Stimulated activated CD4-positive, alpha-beta T cell treated with anti-CD3 and anti-CD28 coated beads, Interleukin-4, amount 100 ng/mL, for 4 hours (primary cell): ENCODE measurements around the gene FAM110D.

Source experiments
- DNase-seq, 2 experiments: peaks; one replicate each; pipeline ENCODE4 v3.0.0-alpha.2; 2020

The FAM110D gene

DNA sequence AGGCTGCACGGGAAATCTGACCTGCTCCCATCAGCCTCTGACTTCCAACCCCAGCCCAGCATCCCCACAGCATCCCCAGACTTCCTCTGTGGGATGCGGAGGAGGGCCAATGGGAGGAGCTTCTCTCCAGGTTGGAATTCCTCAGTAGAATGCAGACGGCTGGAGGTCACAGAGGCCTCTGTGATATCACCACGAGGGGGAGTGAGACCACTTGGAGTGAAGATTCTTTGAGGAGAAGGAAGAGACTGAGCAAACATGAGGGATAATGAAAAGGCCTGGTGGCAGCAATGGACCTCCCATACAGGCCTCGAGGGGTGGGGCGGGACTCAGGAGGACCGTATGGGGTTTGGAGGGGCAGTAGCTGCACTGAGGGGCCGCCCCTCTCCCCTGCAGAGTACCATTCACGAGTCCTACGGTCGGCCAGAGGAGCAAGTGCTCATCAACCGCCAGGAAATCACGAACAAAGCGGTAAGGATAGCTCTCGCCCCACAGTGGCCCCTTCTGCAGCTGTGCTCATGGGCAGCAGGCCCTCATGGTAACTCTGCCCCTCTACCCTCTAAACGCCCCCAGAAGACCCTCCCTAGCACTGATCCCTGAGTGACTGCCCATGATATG, 31.6 kb downstream of the FAM110D start, which contains the start of gene CATSPER4:
CATSPER4 (plus strand) TSS at position 230 of the 615 bp plus-strand sequence; CDS start at position 256, 26 bp downstream.
- no peak for DNase-seq

DNA sequence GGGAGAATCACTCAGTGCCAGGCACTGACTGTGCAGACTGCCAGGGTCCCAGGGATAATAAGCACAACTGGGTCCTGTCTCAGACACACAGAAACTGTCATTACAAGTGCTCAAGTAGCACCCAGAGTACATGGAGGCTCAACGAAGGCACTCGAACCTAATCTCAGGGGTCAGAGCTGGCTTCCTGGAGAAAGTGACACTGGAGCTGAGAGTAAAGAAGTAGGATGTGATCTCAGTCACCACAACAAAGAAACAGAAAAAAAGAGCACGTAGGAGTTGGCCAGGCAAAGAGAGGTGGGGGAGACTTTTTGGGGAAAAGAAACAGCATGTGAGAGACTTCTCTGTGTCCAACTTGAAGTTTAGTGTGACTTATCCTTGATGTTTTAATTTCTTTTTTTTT, 32.9 kb downstream of the FAM110D start:
- no peak for DNase-seq

DNA sequence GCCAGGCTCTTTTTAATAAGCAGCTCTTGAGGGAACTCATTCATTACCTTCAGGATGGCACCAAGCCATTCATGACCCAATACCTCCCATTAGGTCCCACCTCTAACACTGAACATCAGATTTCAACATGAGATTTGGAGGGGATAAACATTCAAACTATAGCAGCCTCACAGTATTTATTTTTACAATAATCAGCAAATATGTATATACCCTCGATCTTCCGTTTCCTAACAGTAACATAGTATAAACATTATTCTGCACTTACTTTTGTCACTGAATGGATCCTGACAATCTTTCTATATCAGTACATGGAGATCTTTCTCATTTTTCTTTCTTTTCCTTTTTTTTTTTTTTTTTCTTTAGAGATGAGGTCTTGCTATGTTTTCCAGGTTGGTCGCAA, 36.9 kb downstream of the FAM110D start:
- DNase-seq, result no peak

DNA sequence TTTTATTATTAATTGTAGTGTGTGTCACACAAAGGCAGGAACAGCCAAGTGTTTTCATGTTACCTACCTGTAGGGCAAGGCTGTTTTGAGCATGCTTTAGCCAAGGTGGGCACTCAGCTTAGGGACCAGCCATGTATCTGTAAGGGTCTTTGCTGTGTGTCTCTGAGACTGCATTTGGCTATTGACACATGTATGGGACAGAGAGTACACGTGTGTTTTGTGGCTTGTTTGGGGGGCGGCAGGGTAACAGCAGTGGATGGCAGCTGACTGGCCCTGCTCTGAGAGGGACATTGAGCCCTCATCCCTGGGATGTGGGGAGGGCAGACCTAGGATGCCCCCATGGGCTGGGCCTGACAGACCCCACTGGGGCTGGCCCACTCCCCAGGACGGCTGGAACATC, 38.4 kb downstream of the FAM110D start:
- DNase-seq, result no peak

DNA sequence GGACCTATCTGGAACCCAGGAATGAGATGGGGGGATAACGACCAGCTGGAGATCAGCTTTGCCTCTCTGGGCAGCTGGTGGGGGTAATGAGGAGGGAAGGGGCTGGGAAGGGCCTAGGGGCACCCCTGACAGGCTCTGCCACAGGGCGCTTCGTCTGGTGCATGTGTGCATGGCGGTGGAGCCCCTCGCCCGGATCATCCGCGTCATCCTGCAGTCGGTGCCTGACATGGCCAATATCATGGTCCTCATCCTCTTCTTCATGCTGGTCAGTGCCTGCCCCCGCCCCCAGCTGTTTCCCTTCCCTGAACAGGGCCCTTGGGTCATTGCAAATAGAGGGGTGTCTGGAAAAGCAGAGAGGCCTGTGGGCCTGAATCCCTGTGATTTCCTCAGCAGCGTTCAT, 38.9 kb downstream of the FAM110D start:
- DNase-seq, result no peak

DNA sequence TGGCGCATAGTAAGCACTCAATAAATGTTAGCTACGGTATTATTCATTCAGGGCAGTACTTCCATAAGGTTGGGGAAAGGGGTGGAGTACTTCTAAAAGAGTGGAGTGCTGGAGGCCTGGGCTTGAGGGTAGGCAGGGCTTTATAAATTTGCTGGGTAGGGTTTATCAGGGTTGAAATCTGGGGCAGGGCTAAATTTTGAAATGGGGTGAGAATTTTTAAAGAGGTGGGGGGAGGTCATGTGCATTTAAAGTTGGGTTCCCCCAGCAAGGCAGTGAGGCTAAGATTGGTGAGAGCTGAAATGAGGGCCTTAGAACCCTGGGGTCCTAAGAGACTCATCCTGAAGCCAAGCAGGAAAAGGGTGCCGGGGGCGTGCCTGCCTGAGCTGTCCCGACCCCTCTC, 41.5 kb downstream of the FAM110D start:
- no peak for DNase-seq

DNA sequence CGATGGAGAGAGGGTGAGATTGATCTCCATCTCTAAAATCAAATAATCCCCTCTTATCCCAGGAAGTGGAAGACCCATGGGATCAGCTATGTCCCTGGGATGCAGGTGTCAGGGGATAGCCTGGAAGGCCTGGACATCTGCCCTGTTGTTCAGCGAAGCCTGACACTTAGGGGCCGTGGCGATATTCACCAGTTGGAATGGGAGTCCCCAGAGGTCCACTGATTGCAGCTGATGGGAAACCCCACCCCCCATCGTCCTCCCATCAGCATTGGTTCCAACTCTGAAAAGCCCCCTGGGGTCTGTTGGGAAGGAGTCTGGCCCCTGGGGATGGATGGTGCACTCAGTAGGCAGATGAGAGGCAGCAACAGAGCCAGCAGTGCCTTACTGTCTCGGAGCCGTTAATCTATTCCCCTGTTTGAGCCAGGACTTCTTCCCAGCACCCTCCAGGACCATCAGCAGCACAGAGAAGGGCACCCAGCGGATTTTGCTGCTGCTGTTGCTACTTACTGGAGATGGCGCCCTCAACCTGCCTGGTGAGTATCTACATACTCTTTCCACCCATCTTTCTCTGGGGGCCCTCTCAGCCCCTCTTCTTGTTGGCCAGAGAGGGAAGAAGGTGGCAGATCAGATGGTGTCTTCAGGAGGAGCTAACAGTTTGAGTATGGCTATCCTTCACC, 44.9 kb downstream of the FAM110D start:
- DNase-seq, result no peak

DNA sequence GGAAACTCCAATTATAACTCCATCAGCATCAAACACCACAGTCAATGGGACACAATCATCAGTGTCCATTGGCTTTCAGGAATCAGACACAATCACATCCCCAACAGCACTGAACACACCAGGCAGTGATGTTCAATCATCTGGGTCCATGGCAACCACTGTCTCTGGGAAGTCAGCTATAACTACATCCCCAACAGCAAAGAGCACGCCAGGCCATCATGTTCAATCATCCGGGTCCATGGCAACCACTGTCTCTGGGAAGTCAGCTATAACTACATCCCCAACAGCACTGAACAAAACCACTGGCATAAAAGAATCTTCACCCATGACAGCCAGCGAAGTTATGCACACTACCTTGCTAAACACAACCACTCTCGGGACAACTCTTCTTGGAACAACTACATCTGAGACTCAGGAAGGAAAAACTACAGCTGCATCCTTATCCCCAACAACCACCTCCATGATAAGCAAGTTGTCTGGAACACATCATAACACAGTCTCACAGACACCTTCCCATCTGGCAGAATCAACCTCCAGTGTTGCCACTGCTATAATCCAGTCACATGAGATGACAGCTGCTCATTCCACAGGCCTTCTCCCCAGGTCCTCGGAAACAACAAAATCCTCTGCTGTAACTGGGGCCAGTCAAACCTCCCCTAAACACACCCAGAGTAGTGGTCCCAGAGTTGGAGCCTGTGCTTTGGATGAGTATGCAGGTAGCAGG, 51.4 kb downstream of the FAM110D start:
- DNase-seq, result no peak

DNA sequence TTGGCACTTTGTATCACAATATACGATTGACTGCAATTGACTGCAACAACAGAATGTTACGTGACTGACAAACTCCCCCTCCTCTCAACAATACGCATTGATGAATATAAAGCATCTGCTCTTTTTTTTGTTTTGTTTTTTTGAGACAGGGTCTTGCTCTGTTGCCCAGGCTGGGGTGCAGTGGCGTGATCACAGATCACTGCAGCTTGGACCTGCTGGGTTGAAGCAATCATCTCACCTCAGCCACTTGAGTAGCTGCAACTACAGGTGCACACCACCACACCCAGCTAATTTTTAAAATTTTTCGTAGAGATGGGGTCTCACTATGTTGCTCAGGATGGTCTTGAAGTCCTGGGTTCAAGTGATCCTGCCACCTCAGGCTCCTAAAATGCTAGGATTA, 53.8 kb downstream of the FAM110D start:
- DNase-seq, result no peak

DNA sequence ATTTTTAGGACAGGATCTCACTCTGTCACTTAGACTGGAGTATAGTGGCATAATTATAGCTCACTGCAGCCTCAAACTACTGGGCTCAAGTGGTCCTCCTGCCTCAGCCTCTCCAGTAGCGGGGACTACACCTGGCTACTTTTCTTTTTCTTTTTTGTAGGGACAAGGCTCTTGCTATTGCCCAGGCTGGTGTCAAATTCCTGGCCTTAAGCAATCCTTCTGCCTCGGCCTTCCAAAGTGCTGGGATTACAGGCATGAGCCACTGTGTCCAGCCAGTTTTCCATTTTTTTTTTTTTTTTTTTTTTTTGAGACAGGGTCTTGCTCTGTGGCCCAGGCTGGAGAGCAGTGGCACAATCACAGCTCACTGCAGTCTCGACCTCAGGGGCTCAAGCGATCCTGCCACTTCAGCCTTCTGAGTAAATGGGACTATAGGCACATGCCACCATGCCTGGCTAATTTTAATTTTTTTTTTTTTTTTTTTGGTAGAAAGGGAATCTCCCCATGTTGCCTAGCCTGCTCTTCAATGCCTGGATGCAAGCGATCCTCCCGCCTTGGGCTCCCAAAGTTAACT, 54.5 kb downstream of the FAM110D start:
- DNase-seq, result no peak
